HG03060 (cell line): ENCODE measurements around the gene TAS1R3.

Source experiments
- ATAC-seq: cut with Tn5 transposase; IDR thresholded peaks from one replicate; pipeline ENCODE4 v1.9.1; 2021; ENCODE audit warnings: low read depth, moderate number of reproducible peaks; ENCODE audit not compliant: unreplicated experiment

Gene TAS1R3

GRCh38 chr1:1335792-1336248, 4.7 kb downstream of the TAS1R3 start:
- no peak for ATAC-seq

GRCh38 chr1:1336446-1336845, 5.4 kb downstream of the TAS1R3 start:
- ATAC-seq, result no peak

GRCh38 chr1:1336931-1337792, 6.1 kb downstream of the TAS1R3 start:
- ATAC-seq, result no peak

- no peak for ATAC-seq
These were observed 6.7 kb downstream of the TAS1R3 start for GRCh38 chr1:1337793-1338147.

GRCh38 chr1:1338278-1338677, 7.2 kb downstream of the TAS1R3 start:
- ATAC-seq, result no peak

GRCh38 chr1:1340185-1340584, 9.1 kb downstream of the TAS1R3 start:
- no peak for ATAC-seq

- no peak for ATAC-seq
These were observed 9.9 kb downstream of the TAS1R3 start for GRCh38 chr1:1340791-1341548.

GRCh38 chr1:1341549-1342021, 10.5 kb downstream of the TAS1R3 start:
- ATAC-seq, result no peak

GRCh38 chr1:1342061-1342562, 11.0 kb downstream of the TAS1R3 start:
- ATAC-seq, result no peak

GRCh38 chr1:1342584-1343115, 11.6 kb downstream of the TAS1R3 start:
- ATAC-seq, result no peak

GRCh38 chr1:1343811-1344421, 12.8 kb downstream of the TAS1R3 start:
- no peak for ATAC-seq

GRCh38 chr1:1344655-1345361, 13.7 kb downstream of the TAS1R3 start:
- no peak for ATAC-seq

GRCh38 chr1:1345384-1345783, 14.3 kb downstream of the TAS1R3 start:
- no peak for ATAC-seq

GRCh38 chr1:1345860-1346500, 14.9 kb downstream of the TAS1R3 start:
- ATAC-seq, result no peak

- ATAC-seq, result no peak
These were observed 15.4 kb downstream of the TAS1R3 start for GRCh38 chr1:1346501-1346890.

- no peak for ATAC-seq
These were observed 16.0 kb downstream of the TAS1R3 start for GRCh38 chr1:1347026-1347595.

- ATAC-seq, result no peak
These were observed 16.8 kb downstream of the TAS1R3 start for GRCh38 chr1:1347663-1348419.

GRCh38 chr1:1348420-1349255, 17.6 kb downstream of the TAS1R3 start:
- ATAC-seq, result no peak
